Measurements from ENCODE around the gene SPDYE2B.
"Not testable (repeated sequence)": the region's sequence is repeated elsewhere in the genome, so short reads cannot be mapped to it uniquely, and the experiment has no call there.

DNA sequence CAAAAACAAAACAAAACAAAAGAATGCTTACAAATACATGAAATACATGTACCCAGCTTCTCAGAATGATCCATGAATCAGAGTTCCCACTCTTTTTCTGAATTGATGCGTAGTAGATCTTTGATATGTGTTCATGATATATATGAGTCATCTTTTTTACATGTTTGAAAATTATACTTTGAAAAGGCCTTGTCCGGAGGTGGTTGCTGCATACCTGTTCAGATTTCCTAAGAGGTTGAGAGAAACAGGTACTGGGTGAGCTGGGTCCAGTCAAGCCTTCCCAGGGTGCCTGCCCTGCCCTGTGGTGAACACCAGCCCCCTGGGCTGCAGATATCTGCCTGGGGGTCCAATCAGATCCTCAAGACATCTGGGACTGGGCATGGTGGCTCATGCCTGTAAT lies 25.4 kb downstream of the SPDYE2B start:
- TF ChIP-seq, protein P1, sequence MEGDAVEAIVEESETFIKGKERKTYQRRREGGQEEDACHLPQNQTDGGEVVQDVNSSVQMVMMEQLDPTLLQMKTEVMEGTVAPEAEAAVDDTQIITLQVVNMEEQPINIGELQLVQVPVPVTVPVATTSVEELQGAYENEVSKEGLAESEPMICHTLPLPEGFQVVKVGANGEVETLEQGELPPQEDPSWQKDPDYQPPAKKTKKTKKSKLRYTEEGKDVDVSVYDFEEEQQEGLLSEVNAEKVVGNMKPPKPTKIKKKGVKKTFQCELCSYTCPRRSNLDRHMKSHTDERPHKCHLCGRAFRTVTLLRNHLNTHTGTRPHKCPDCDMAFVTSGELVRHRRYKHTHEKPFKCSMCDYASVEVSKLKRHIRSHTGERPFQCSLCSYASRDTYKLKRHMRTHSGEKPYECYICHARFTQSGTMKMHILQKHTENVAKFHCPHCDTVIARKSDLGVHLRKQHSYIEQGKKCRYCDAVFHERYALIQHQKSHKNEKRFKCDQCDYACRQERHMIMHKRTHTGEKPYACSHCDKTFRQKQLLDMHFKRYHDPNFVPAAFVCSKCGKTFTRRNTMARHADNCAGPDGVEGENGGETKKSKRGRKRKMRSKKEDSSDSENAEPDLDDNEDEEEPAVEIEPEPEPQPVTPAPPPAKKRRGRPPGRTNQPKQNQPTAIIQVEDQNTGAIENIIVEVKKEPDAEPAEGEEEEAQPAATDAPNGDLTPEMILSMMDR (IDR thresholded peaks at IDR 0.05; ENCODE audit: low read depth, low read length) = not testable (repeated sequence)
- TF ChIP-seq POLR2A (IDR thresholded peaks at IDR 0.05; ENCODE audit: extremely low read depth, insufficient read length) = not testable (repeated sequence)
